ENCODE data around the gene ALDH1A3. TPM values are rescaled to one million over a fixed set of nuclear protein-coding genes. Genes with fewer than 3 reads are reported as not detected.

Gene ALDH1A3
- total and polyA plus RNA-seq, 2 of the 4 experiments (the other 2 are of a cell fraction): 3.1 to 5.0 TPM

DNA sequence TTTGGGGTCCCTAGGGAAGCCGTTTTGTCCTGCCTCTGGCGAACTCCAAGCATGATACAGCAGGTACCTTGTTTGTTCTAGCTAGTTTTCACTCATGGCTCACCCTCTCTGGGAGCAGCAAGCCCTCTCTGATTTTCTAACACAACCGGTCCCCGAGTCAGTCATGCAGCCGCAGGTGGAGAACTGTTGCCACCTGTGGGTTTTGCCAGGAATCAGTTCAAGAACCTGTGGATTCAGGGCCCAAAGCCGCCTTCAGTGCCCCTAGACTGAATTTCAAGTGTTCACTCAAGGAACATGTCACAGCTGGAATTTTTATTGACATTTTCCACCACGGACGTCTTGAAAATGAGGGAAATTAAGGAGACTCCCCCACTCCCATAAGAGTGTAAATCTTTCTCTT, 26.2 kb downstream of the ALDH1A3 start (continued):
- TF ChIP-seq NFE2L2 (IDR thresholded peaks at IDR 0.05; ENCODE audit: low read depth, low read length) (no peak), RFX5 (IDR thresholded peaks at IDR 0.05; ENCODE audit: low read depth, low read length) (no peak), CHD1 (IDR thresholded peaks at IDR 0.05; ENCODE audit: low read depth, low read length) (no peak), FOS (IDR thresholded peaks at IDR 0.05; ENCODE audit: low read depth, low read length) (no peak)
- TF ChIP-seq, protein P1, sequence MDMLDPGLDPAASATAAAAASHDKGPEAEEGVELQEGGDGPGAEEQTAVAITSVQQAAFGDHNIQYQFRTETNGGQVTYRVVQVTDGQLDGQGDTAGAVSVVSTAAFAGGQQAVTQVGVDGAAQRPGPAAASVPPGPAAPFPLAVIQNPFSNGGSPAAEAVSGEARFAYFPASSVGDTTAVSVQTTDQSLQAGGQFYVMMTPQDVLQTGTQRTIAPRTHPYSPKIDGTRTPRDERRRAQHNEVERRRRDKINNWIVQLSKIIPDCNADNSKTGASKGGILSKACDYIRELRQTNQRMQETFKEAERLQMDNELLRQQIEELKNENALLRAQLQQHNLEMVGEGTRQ (IDR thresholded peaks at IDR 0.05; ENCODE audit: low read depth, low read length): no peak

DNA sequence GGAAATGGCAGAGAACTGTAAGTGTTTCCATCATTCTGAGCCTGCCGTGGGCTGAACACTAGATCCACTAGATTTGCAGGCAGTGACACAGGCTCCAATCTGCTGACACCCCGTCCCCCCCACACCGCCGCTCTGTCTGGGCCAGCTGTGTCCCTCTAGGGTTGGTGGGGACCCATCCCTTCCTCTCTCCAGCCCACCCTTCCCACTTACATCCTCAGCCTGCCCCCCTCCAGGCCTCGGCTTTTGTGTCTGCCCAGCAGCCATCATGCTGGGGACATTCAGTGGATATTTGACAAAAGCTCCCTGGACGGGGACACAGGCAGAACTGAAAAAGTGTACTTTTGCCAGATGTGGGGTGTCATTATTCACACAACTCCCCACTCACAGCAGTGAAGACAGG, 28.8 kb downstream of the ALDH1A3 start:
- dilution Hi-C loops (cut with HindIII; ENCODE audit: low sequenced_read_pairs, unreplicated experiment): no loop called here
- intact Hi-C loops (cut with micrococcal nuclease): no loop called here
- CTCF ChIA-PET: no interaction called here

More for the DNA sequence above, 28.8 kb downstream of the ALDH1A3 start:
- no TSS peak for BruUV-seq (replicated peaks)
- Histone ChIP-seq H2BK15ac (ENCODE audit: low read depth, low read length) (no peak overlapping the region), H2BK5ac (ENCODE audit: low read depth, low read length, poor library complexity, severe bottlenecking) (no peak overlapping the region), H2AK5ac (ENCODE audit: low read depth, low read length) (no peak overlapping the region), H4K91ac (ENCODE audit: insufficient read depth, low read depth, low read length) (no peak overlapping the region), H3K56ac (ENCODE audit: extremely low read depth, insufficient read depth, low read length) (no peak overlapping the region), H2BK20ac (ENCODE audit: low read depth, low read length) (no peak overlapping the region), H2BK120ac (ENCODE audit: low read depth, low read length) (no peak overlapping the region), H3K9me3 (ENCODE audit: control insufficient read depth, insufficient read depth, low read length) (peaks cover 3% of the 10 kb centered on the region), H3K36me3 (ENCODE audit: control insufficient read depth, insufficient read depth, low read length) (no peaks in the 10 kb centered on the region), H2AFZ (replicated peaks; ENCODE audit: low read length, poor library complexity) (no peak overlapping the region), H3K9me1 (ENCODE audit: insufficient read depth, low read length) (no peaks in the 10 kb centered on the region), H4K5ac (ENCODE audit: low read depth, low read length) (no peak overlapping the region), H4K8ac (ENCODE audit: low read depth in 2 of 2, low read length in 2 of 2) (no peak overlapping the region), H4K20me1 (ENCODE audit: insufficient read depth, low read length) (no peaks in the 10 kb centered on the region), H3K79me1 (ENCODE audit: low read depth in 1 of 2, low read length in 2 of 2) (no peaks in the 10 kb centered on the region), H3K27ac (ENCODE audit: insufficient read depth, low read length) (no peak overlapping the region), H3K4me1 (ENCODE audit: control insufficient read depth, insufficient read depth, low read length) (no peaks in the 10 kb centered on the region), H2AK9ac (replicated peaks; ENCODE audit: low read depth, low read length, poor library complexity) (no peak overlapping the region), H3K27me3 (ENCODE audit: control insufficient read depth, insufficient read depth, low read length) (0 out of 2 replicates have a peak, but pooled peaks cover 1% of the 10 kb centered on the region), H3K9ac (ENCODE audit: low read depth, low read length) (no peak overlapping the region), H3K4me2 (ENCODE audit: low read depth, low read length) (no peak overlapping the region), H3K23ac (ENCODE audit: low read depth, low read length) (no peak overlapping the region), H3K4me3 (ENCODE audit: insufficient read depth, low read depth, low read length) (no peak overlapping the region), H3K4ac (ENCODE audit: low read depth, low read length) (no peak overlapping the region), H3K14ac (replicated peaks; ENCODE audit: low read depth, low read length) (no peak overlapping the region), H3K18ac (ENCODE audit: low read depth, low read length) (no peak overlapping the region)
- DNase-seq (no peak), ATAC-seq (ENCODE audit: low read depth) (no peak)
- POLR2A ChIA-PET (ENCODE audit: unreplicated experiment): no interaction called here
- 63% methylated on average over 4 of the region's 6 CpGs; no CpG with 5 or more reads in 1 of the 2 experiments for WGBS, 2 experiments (ENCODE audit: extremely low coverage in 2 of 2, insufficient read length in 1 of 2)
- TF ChIP-seq SMC3 (IDR thresholded peaks at IDR 0.05; ENCODE audit: low read depth, low read length) (no peak), RCOR1 (IDR thresholded peaks at IDR 0.05; ENCODE audit: insufficient replicate concordance, low read length) (no peak), BHLHE40 (IDR thresholded peaks at IDR 0.05; ENCODE audit: low read depth, low read length) (no peak), MAZ (IDR thresholded peaks at IDR 0.05; ENCODE audit: borderline replicate concordance, low read depth, low read length) (no peak), CEBPB (IDR thresholded peaks at IDR 0.05; ENCODE audit: low read depth, low read length) (no peak), POLR2A (IDR thresholded peaks at IDR 0.05; ENCODE audit: low read depth, low read length) (no peak), MAFK (IDR thresholded peaks at IDR 0.05; ENCODE audit: low read depth, low read length) (no peak), FOS (IDR thresholded peaks at IDR 0.05; ENCODE audit: low read depth, low read length) (no peak), RFX5 (IDR thresholded peaks at IDR 0.05; ENCODE audit: low read depth, low read length) (no peak), MXI1 (IDR thresholded peaks at IDR 0.05; ENCODE audit: borderline replicate concordance, low read depth, low read length) (no peak)
- TF ChIP-seq, protein P2, sequence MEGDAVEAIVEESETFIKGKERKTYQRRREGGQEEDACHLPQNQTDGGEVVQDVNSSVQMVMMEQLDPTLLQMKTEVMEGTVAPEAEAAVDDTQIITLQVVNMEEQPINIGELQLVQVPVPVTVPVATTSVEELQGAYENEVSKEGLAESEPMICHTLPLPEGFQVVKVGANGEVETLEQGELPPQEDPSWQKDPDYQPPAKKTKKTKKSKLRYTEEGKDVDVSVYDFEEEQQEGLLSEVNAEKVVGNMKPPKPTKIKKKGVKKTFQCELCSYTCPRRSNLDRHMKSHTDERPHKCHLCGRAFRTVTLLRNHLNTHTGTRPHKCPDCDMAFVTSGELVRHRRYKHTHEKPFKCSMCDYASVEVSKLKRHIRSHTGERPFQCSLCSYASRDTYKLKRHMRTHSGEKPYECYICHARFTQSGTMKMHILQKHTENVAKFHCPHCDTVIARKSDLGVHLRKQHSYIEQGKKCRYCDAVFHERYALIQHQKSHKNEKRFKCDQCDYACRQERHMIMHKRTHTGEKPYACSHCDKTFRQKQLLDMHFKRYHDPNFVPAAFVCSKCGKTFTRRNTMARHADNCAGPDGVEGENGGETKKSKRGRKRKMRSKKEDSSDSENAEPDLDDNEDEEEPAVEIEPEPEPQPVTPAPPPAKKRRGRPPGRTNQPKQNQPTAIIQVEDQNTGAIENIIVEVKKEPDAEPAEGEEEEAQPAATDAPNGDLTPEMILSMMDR (conservative IDR thresholded peaks at IDR 0.05; ENCODE audit: low read depth, low read length): no peak
- in situ Hi-C loops (cut with MboI; ENCODE audit: low sequenced_read_pairs): loop anchor here (25.0 kb wide), 1 partner anchor 354 kb away; the partner anchor contains the start of gene CHSY1

Measured in IMR-90 (cell line).